Liver (tissue), 3 donors: ENCODE results near the gene RIIAD1.

Source experiments
- CTCF ChIP-seq: fragments of 150-350 bp; IDR thresholded peaks from 2 replicates; pipeline ENCODE4 v1.5.1; 2017; ENCODE audit warnings: improper control_type of control experiment, low read depth, low read length; ENCODE audit not compliant: missing input control
- HNF4A ChIP-seq, 2 donors: conservative IDR thresholded peaks; 2 replicates each; pipeline ENCODE4 v1.6.1; 2016; ENCODE audit warnings: antibody characterized with exemption in 2 of 2, mild to moderate bottlenecking in 2 of 2
- JUND ChIP-seq, 2 donors: IDR thresholded peaks; 2 replicates each; pipeline ENCODE4 v1.6.1; 2016; ENCODE audit warnings: antibody characterized with exemption in 2 of 2
- RAD21 ChIP-seq, 2 donors: IDR thresholded peaks; 2 replicates each; pipeline ENCODE4 v1.6.1; 2016; ENCODE audit warnings: antibody characterized with exemption in 2 of 2, mild to moderate bottlenecking in 2 of 2
- SP1 ChIP-seq: IDR thresholded peaks from 2 replicates; pipeline ENCODE4 v1.6.1; 2018; ENCODE audit warnings: antibody characterized with exemption, mild to moderate bottlenecking
- TAF1 ChIP-seq: conservative IDR thresholded peaks from 2 replicates; pipeline ENCODE4 v1.6.1; 2016; ENCODE audit warnings: antibody characterized with exemption, mild to moderate bottlenecking
- TF ChIP-seq, protein P1 (sequence below): IDR thresholded peaks from 2 replicates; pipeline ENCODE4 v1.6.1; 2016; ENCODE audit warnings: antibody characterized with exemption
- TF ChIP-seq, protein P2 (sequence below): IDR thresholded peaks from 2 replicates; pipeline ENCODE4 v1.6.1; 2016; ENCODE audit warnings: antibody characterized with exemption, mild to moderate bottlenecking
- TF ChIP-seq, protein P3 (sequence below): IDR thresholded peaks from 2 replicates; pipeline ENCODE4 v1.6.1; 2016; ENCODE audit warnings: antibody characterized with exemption
- donor health status: healthy.
- donor health status: healthy.

DNA sequence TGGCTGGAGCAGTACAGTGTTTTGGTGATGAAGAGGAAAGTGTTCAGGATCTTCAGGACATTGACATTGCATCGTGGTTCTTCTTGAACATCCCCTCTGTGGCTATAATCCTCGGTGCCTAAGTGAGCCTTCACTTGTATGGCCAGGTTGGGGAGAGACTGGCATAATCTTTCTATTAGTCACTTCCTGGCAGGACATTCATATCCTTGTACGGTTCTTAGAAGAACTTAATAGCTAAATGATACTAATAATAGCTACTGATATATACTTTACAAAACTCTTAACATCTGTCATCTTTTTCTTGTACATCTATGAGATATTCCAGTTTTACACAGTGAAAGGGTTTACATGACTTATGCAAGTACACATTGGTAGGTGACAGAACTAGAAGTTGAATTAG is 40.5 kb upstream of the RIIAD1 start:
- no peak for TF ChIP-seq CTCF
- TF ChIP-seq TAF1: no peak
- no peak for TF ChIP-seq JUND (IDR thresholded peaks at IDR 0.05)
- no peak for TF ChIP-seq RAD21 (IDR thresholded peaks at IDR 0.05)
- TF ChIP-seq, protein P1, sequence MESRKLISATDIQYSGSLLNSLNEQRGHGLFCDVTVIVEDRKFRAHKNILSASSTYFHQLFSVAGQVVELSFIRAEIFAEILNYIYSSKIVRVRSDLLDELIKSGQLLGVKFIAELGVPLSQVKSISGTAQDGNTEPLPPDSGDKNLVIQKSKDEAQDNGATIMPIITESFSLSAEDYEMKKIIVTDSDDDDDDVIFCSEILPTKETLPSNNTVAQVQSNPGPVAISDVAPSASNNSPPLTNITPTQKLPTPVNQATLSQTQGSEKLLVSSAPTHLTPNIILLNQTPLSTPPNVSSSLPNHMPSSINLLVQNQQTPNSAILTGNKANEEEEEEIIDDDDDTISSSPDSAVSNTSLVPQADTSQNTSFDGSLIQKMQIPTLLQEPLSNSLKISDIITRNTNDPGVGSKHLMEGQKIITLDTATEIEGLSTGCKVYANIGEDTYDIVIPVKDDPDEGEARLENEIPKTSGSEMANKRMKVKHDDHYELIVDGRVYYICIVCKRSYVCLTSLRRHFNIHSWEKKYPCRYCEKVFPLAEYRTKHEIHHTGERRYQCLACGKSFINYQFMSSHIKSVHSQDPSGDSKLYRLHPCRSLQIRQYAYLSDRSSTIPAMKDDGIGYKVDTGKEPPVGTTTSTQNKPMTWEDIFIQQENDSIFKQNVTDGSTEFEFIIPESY: no peak
- TF ChIP-seq, protein P2, sequence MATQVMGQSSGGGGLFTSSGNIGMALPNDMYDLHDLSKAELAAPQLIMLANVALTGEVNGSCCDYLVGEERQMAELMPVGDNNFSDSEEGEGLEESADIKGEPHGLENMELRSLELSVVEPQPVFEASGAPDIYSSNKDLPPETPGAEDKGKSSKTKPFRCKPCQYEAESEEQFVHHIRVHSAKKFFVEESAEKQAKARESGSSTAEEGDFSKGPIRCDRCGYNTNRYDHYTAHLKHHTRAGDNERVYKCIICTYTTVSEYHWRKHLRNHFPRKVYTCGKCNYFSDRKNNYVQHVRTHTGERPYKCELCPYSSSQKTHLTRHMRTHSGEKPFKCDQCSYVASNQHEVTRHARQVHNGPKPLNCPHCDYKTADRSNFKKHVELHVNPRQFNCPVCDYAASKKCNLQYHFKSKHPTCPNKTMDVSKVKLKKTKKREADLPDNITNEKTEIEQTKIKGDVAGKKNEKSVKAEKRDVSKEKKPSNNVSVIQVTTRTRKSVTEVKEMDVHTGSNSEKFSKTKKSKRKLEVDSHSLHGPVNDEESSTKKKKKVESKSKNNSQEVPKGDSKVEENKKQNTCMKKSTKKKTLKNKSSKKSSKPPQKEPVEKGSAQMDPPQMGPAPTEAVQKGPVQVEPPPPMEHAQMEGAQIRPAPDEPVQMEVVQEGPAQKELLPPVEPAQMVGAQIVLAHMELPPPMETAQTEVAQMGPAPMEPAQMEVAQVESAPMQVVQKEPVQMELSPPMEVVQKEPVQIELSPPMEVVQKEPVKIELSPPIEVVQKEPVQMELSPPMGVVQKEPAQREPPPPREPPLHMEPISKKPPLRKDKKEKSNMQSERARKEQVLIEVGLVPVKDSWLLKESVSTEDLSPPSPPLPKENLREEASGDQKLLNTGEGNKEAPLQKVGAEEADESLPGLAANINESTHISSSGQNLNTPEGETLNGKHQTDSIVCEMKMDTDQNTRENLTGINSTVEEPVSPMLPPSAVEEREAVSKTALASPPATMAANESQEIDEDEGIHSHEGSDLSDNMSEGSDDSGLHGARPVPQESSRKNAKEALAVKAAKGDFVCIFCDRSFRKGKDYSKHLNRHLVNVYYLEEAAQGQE: no peak
- TF ChIP-seq, protein P3, sequence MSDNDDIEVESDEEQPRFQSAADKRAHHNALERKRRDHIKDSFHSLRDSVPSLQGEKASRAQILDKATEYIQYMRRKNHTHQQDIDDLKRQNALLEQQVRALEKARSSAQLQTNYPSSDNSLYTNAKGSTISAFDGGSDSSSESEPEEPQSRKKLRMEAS: no peak
- no peak for TF ChIP-seq HNF4A (conservative IDR thresholded peaks at IDR 0.05)
- TF ChIP-seq SP1: no peak
